Neural progenitor cell (in vitro differentiated cells): Measurements from ENCODE around the gene ATP5F1C. TPM values are rescaled to one million over a fixed set of nuclear protein-coding genes. Genes with fewer than 3 reads are reported as not detected.
A peak's percentile ranks its signal among the peaks of the same experiment; 100 is the strongest.

Experiments used
- DNase-seq: peaks from one replicate; pipeline ENCODE4 v3.0.0-alpha.2; 2016; ENCODE audit warnings: low spot score
- H2AFZ ChIP-seq: fragments of 200-600 bp; sonication (generic); replicated peaks from 2 replicates; pipeline ENCODE4 v1.6.1; 2016; ENCODE audit warnings: antibody characterized with exemption
- H3F3A ChIP-seq: fragments of 200-600 bp; sonication (generic); 2 replicates; pipeline ENCODE4 v1.6.1; 2016; ENCODE audit warnings: antibody characterized with exemption, low read depth
- H3K27ac ChIP-seq: fragments of 200-600 bp; sonication (generic); 2 replicates; pipeline ENCODE4 v1.5.1; 2016; ENCODE audit warnings: mild to moderate bottlenecking
- H3K27me3 ChIP-seq: fragments of 200-600 bp; sonication (generic); 2 replicates; pipeline ENCODE4 v1.6.1; 2016; ENCODE audit warnings: mild to moderate bottlenecking, moderate library complexity
- H3K36me3 ChIP-seq: fragments of 200-600 bp; sonication (generic); 2 replicates; pipeline ENCODE4 v1.5.1; 2016
- H3K4me1 ChIP-seq: fragments of 200-600 bp; sonication (generic); 2 replicates; pipeline ENCODE4 v1.6.1; 2016; ENCODE audit warnings: mixed run types
- H3K4me2 ChIP-seq: fragments of 200-600 bp; sonication (generic); 2 replicates; pipeline ENCODE4 v1.6.1; 2016
- H3K4me3 ChIP-seq: fragments of 200-600 bp; sonication (generic); 2 replicates; pipeline ENCODE4 v1.5.1; 2016
- H3K79me2 ChIP-seq: fragments of 200-600 bp; sonication (generic); 2 replicates; pipeline ENCODE4 v1.6.1; 2016; ENCODE audit warnings: low read depth
- H3K9ac ChIP-seq: fragments of 200-600 bp; sonication (generic); 2 replicates; pipeline ENCODE4 v1.6.1; 2016
- H3K9me3 ChIP-seq: fragments of 200-600 bp; sonication (generic); 2 replicates; pipeline ENCODE4 v1.5.1; 2016; ENCODE audit warnings: low read depth
- H4K20me1 ChIP-seq: fragments of 200-600 bp; sonication (generic); 2 replicates; pipeline ENCODE4 v1.6.1; 2016; ENCODE audit warnings: low read depth
- H3K27ac Mint-ChIP-seq: 3 replicates; pipeline ENCODE4 v1.8.0; 2021; ENCODE audit warnings: mixed read lengths
- H3K27me3 Mint-ChIP-seq: 2 replicates; pipeline ENCODE4 v1.8.0; 2022; ENCODE audit warnings: low read depth, mild to moderate bottlenecking, inconsistent platforms, moderate library complexity, mixed read lengths; ENCODE audit not compliant: insufficient read depth
- H3K36me3 Mint-ChIP-seq: 3 replicates; pipeline ENCODE4 v1.8.0; 2021; ENCODE audit warnings: mixed read lengths
- H3K4me1 Mint-ChIP-seq: 3 replicates; pipeline ENCODE4 v1.8.0; 2021; ENCODE audit warnings: mixed read lengths
- H3K4me3 Mint-ChIP-seq: 3 replicates; pipeline ENCODE4 v1.8.0; 2021; ENCODE audit warnings: mild to moderate bottlenecking, moderate library complexity, mixed read lengths
- H3K9me3 Mint-ChIP-seq: 3 replicates; pipeline ENCODE4 v1.8.0; 2020; ENCODE audit warnings: mixed read lengths
- EZH2 ChIP-seq: fragments of 200-600 bp; sonication (generic); IDR thresholded peaks from 2 replicates; pipeline ENCODE4 v1.6.1; 2017; ENCODE audit warnings: antibody characterized with exemption, mild to moderate bottlenecking, moderate library complexity
- EZH2phosphoT487 ChIP-seq: fragments of 200-600 bp; sonication (generic); IDR thresholded peaks from 2 replicates; pipeline ENCODE4 v1.6.1; 2017; ENCODE audit warnings: antibody characterized with exemption
- total RNA-seq: library from RNA; depleted of rRNA; stranded (reverse); fragments of >200 nt; gene quantifications from 2 replicates; pipeline ENCODE4 v1.2.3, GENCODE V29; 2015; ENCODE audit warnings: low replicate concordance
- TF ChIP-seq, protein P1 (sequence below): fragments of 200-600 bp; sonication (generic); IDR thresholded peaks from 2 replicates; pipeline ENCODE4 v1.5.1; 2017; ENCODE audit warnings: antibody characterized with exemption, mild to moderate bottlenecking

Gene ATP5F1C
- total RNA-seq, 1 donor from 2014 or later, result 466 TPM

- Histone ChIP-seq H3K4me2 (no peak overlapping the region), H3K4me3 (no peak overlapping the region), H3K9ac (no peak overlapping the region), H3K36me3 (no peaks in the 10 kb centered on the region), H3K9me3 (no peaks in the 10 kb centered on the region), H3K27me3 (no peaks in the 10 kb centered on the region), H3K4me1 (peaks cover 10% of the 10 kb centered on the region), H2AFZ (no peak overlapping the region), H3K79me2 (peaks cover 36% of the 10 kb centered on the region), H3K27ac (no peak overlapping the region), H3F3A (peaks cover 11% of the 10 kb centered on the region), H4K20me1 (no peaks in the 10 kb centered on the region)
- no peak for DNase-seq
- Mint-ChIP-seq H3K4me3 (no peak overlapping the region), H3K36me3 (peaks cover 3% of the 10 kb centered on the region), H3K27ac (no peak overlapping the region), H3K9me3 (peaks cover 10% of the 10 kb centered on the region), H3K27me3 (no peaks in the 10 kb centered on the region), H3K4me1 (peaks cover 8% of the 10 kb centered on the region)
- TF ChIP-seq EZH2 (no peak), EZH2phosphoT487 (no peak)
- TF ChIP-seq, protein P1, sequence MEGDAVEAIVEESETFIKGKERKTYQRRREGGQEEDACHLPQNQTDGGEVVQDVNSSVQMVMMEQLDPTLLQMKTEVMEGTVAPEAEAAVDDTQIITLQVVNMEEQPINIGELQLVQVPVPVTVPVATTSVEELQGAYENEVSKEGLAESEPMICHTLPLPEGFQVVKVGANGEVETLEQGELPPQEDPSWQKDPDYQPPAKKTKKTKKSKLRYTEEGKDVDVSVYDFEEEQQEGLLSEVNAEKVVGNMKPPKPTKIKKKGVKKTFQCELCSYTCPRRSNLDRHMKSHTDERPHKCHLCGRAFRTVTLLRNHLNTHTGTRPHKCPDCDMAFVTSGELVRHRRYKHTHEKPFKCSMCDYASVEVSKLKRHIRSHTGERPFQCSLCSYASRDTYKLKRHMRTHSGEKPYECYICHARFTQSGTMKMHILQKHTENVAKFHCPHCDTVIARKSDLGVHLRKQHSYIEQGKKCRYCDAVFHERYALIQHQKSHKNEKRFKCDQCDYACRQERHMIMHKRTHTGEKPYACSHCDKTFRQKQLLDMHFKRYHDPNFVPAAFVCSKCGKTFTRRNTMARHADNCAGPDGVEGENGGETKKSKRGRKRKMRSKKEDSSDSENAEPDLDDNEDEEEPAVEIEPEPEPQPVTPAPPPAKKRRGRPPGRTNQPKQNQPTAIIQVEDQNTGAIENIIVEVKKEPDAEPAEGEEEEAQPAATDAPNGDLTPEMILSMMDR, result no peak
Observed at GRCh38 chr10:7853226-7853842, 65.4 kb downstream of the ATP5F1C start.

- H3K27ac Mint-ChIP-seq, result no peak overlapping the region
Observed at GRCh38 chr10:7853890-7854289, 65.9 kb downstream of the ATP5F1C start.

DNA sequence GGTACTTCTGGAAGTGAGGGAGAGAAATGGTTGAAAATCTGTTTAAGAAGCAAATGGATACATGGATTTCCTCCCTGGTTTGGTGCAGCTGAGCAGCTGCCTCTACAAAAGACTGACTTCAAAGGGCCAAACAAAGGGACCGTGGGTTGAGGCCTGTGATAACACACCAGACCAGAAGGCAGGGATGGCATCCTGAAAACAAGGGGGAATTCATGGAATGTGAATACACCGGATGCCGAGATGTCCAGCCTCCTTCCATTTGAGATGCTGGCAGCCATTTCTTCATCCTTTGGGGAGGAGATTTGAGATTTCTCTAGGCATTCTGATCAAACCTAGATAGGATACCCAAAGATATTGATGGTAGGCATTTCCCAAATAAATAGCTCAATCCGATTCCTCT lies 67.2 kb downstream of the ATP5F1C start:
- Mint-ChIP-seq H3K27me3 (peaks cover 4% of the 10 kb centered on the region), H3K36me3 (peaks cover 3% of the 10 kb centered on the region), H3K4me3 (no peak overlapping the region), H3K4me1 (peaks cover 8% of the 10 kb centered on the region), H3K27ac (no peak overlapping the region), H3K9me3 (peaks cover 16% of the 10 kb centered on the region)
- H3K4me1 ChIP-seq, result peaks cover 10% of the 10 kb centered on the region
- peak; percentile 79 for DNase-seq
- peaks cover 36% of the 10 kb centered on the region for H3K79me2 ChIP-seq
- TF ChIP-seq EZH2phosphoT487 (no peak), EZH2 (no peak)
- TF ChIP-seq, protein P1, result no peak
- no peaks in the 10 kb centered on the region for H3K36me3 ChIP-seq
- no peaks in the 10 kb centered on the region for H3K9me3 ChIP-seq
- H3K9ac ChIP-seq, result no peak overlapping the region
- no peak overlapping the region for H3K4me2 ChIP-seq
- no peaks in the 10 kb centered on the region for H3K27me3 ChIP-seq
- H3K4me3 ChIP-seq, result no peak overlapping the region
- peak overlapping the region; percentile 64 for H3K27ac ChIP-seq
- no peaks in the 10 kb centered on the region for H4K20me1 ChIP-seq
- H3F3A ChIP-seq, result peaks cover 11% of the 10 kb centered on the region
- H2AFZ ChIP-seq, result no peak overlapping the region

More at GRCh38 chr10:7853890-7854289, 65.9 kb downstream of the ATP5F1C start:
- Histone ChIP-seq H3K27ac (no peak overlapping the region), H3K4me3 (no peak overlapping the region), H3K36me3 (no peaks in the 10 kb centered on the region), H2AFZ (no peak overlapping the region), H3K4me2 (no peak overlapping the region), H3K27me3 (no peaks in the 10 kb centered on the region), H3K9me3 (no peaks in the 10 kb centered on the region), H3K4me1 (peaks cover 10% of the 10 kb centered on the region), H3K9ac (no peak overlapping the region), H3F3A (peaks cover 11% of the 10 kb centered on the region), H3K79me2 (peaks cover 38% of the 10 kb centered on the region), H4K20me1 (no peaks in the 10 kb centered on the region)
- Mint-ChIP-seq H3K9me3 (peaks cover 10% of the 10 kb centered on the region), H3K27me3 (peaks cover 3% of the 10 kb centered on the region), H3K4me1 (peaks cover 8% of the 10 kb centered on the region), H3K4me3 (no peak overlapping the region), H3K36me3 (peaks cover 3% of the 10 kb centered on the region)
- no peak for DNase-seq
- TF ChIP-seq, protein P1, result no peak
- TF ChIP-seq EZH2 (no peak), EZH2phosphoT487 (no peak)
